AG04449 (cell line): ENCODE measurements around the gene IQSEC3.
"Not testable (repeated sequence)": the region's sequence is repeated elsewhere in the genome, so short reads cannot be mapped to it uniquely, and the experiment has no call there.

Source experiments
- CTCF ChIA-PET: fragments of 350-600 bp; formaldehyde crosslinking; extraction: SDS; loops from one replicate; lab custom pipeline; 2021; ENCODE audit warnings: antibody characterized with exemption; lab: Yijun Ruan, JAX
- POLR2A ChIA-PET: fragments of 400-600, 350-600 bp; formaldehyde crosslinking; extraction: SDS; loops from one replicate; lab custom pipeline; 2020; ENCODE audit warnings: antibody characterized with exemption, inconsistent platforms; lab: Yijun Ruan, JAX
- DNase-seq: peaks from one replicate; pipeline ENCODE4 v3.0.0-alpha.2; 2010; ENCODE audit warnings: low read depth, low spot score
- H3K4me3 ChIP-seq: 2 replicates; pipeline ENCODE4 v1.5.1; 2011; ENCODE audit warnings: low read depth, mild to moderate bottlenecking, control low read depth, low read length
- CTCF ChIP-seq: IDR thresholded peaks from one replicate; pipeline ENCODE4 v1.5.1; 2011; ENCODE audit warnings: mild to moderate bottlenecking, moderate library complexity, low read length, control low read depth, inconsistent platforms; ENCODE audit not compliant: insufficient read depth; ENCODE audit errors: missing control alignments

Gene IQSEC3

GRCh38 chr12:186006-186625, 119.5 kb downstream of the IQSEC3 start:
- CTCF ChIA-PET = interaction anchor here (1.0 kb wide), 1 partner anchor 13 kb away, joined by 3 read pairs; no protein-coding TSS in a partner anchor
- DNase-seq = no peak
- POLR2A ChIA-PET = no interaction called here
- H3K4me3 ChIP-seq = no peak overlapping the region
- no peak for TF ChIP-seq CTCF

GRCh38 chr12:187986-188909, 121.7 kb downstream of the IQSEC3 start:
- H3K4me3 ChIP-seq, POLR2A ChIA-PET, DNase-seq: not testable (repeated sequence)
- CTCF ChIA-PET = interaction anchor here (0.8 to 3.7 kb wide), 12 partner anchors 10 to 108 kb away, joined by 3 to 44 read pairs (median 6); no protein-coding TSS in a partner anchor

GRCh38 chr12:188910-189621, 122.5 kb downstream of the IQSEC3 start:
- ChIA-PET CTCF (interaction anchor here (0.8 to 3.7 kb wide), 12 partner anchors 11 to 109 kb away, joined by 3 to 44 read pairs (median 6); no protein-coding TSS in a partner anchor), POLR2A (no interaction called here)
- no peak for DNase-seq
- peak; percentile 74 for TF ChIP-seq CTCF
- peak overlapping the region; percentile 52 for H3K4me3 ChIP-seq

- no peak for DNase-seq
- ChIA-PET CTCF (interaction anchor here (1.2 to 3.7 kb wide), 10 partner anchors 11 to 109 kb away, joined by 3 to 44 read pairs (median 6); no protein-coding TSS in a partner anchor), POLR2A (no interaction called here)
- TF ChIP-seq CTCF = no peak
- H3K4me3 ChIP-seq = no peak overlapping the region
Observed at GRCh38 chr12:189622-189962, 123.0 kb downstream of the IQSEC3 start.

- no peak for TF ChIP-seq CTCF
- POLR2A ChIA-PET = no interaction called here
- H3K4me3 ChIP-seq = no peak overlapping the region
- CTCF ChIA-PET = interaction anchor here (0.7 to 3.7 kb wide), 2 partner anchors 9 to 11 kb away, joined by 3 to 32 read pairs; no protein-coding TSS in a partner anchor
- no peak for DNase-seq
Observed at GRCh38 chr12:190881-191280, 124.3 kb downstream of the IQSEC3 start.

GRCh38 chr12:191541-191940, 125.0 kb downstream of the IQSEC3 start:
- ChIA-PET CTCF (interaction anchor here (0.5 kb wide), 1 partner anchor 21 kb away, joined by 3 read pairs; no protein-coding TSS in a partner anchor), POLR2A (no interaction called here)

More at GRCh38 chr12:191541-191940, 125.0 kb downstream of the IQSEC3 start:
- H3K4me3 ChIP-seq = no peak overlapping the region
- no peak for DNase-seq
- no peak for TF ChIP-seq CTCF
